HEK293 (cell line): ENCODE measurements around the gene PHF10.

ENCODE experiments used
- GLI4 ChIP-seq: fragments of 450-650 bp; formaldehyde crosslinking; IDR thresholded peaks from 2 replicates; pipeline ENCODE4 v1.5.1; 2016; ENCODE audit warnings: missing biosample characterization, missing genetic modification characterization
- KLF10 ChIP-seq: fragments of 450-650 bp; IDR thresholded peaks from 2 replicates; pipeline ENCODE4 v1.5.1; 2018; ENCODE audit warnings: missing biosample characterization, mild to moderate bottlenecking, missing genetic modification characterization
- KLF7 ChIP-seq: fragments of 450-650 bp; formaldehyde crosslinking; IDR thresholded peaks from 2 replicates; pipeline ENCODE4 v1.5.1; 2016; ENCODE audit warnings: missing biosample characterization, missing genetic modification characterization, borderline replicate concordance
- OSR2 ChIP-seq: fragments of 450-650 bp; formaldehyde crosslinking; IDR thresholded peaks from 2 replicates; pipeline ENCODE4 v1.5.1; 2016; ENCODE audit warnings: missing biosample characterization, missing genetic modification characterization
- SP7 ChIP-seq: fragments of 450-650 bp; formaldehyde crosslinking; IDR thresholded peaks from 2 replicates; pipeline ENCODE4 v1.5.1; 2016; ENCODE audit warnings: missing biosample characterization, missing genetic modification characterization
- ZBTB17 ChIP-seq: fragments of 450-650 bp; formaldehyde crosslinking; IDR thresholded peaks from 2 replicates; pipeline ENCODE4 v1.5.1; 2016; ENCODE audit warnings: missing biosample characterization, missing genetic modification characterization
- ZBTB20 ChIP-seq: fragments of 450-650 bp; formaldehyde crosslinking; IDR thresholded peaks from 2 replicates; pipeline ENCODE4 v1.5.1; 2016; ENCODE audit warnings: missing biosample characterization, missing genetic modification characterization
- ZBTB8A ChIP-seq: fragments of 450-650 bp; formaldehyde crosslinking; IDR thresholded peaks from 2 replicates; pipeline ENCODE4 v1.5.1; 2016; ENCODE audit warnings: missing biosample characterization, missing genetic modification characterization
- ZFP37 ChIP-seq: fragments of 450-650 bp; formaldehyde crosslinking; IDR thresholded peaks from 2 replicates; pipeline ENCODE4 v1.5.1; 2016; ENCODE audit warnings: missing biosample characterization, missing genetic modification characterization
- ZNF10 ChIP-seq: fragments of 450-650 bp; formaldehyde crosslinking; IDR thresholded peaks from 2 replicates; pipeline ENCODE4 v1.5.1; 2017; ENCODE audit warnings: missing biosample characterization, missing genetic modification characterization
- ZNF19 ChIP-seq: fragments of 450-650 bp; formaldehyde crosslinking; IDR thresholded peaks from 2 replicates; pipeline ENCODE4; 2016; ENCODE audit warnings: missing biosample characterization, missing genetic modification characterization, low read depth
- ZNF202 ChIP-seq: fragments of 450-650 bp; formaldehyde crosslinking; IDR thresholded peaks from 2 replicates; pipeline ENCODE4 v1.5.1; 2016; ENCODE audit warnings: missing biosample characterization, missing genetic modification characterization, borderline replicate concordance
- ZNF341 ChIP-seq: fragments of 450-650 bp; formaldehyde crosslinking; IDR thresholded peaks from 2 replicates; pipeline ENCODE4; 2016; ENCODE audit warnings: low read depth, missing biosample characterization, missing genetic modification characterization
- ZNF366 ChIP-seq: fragments of 450-650 bp; formaldehyde crosslinking; conservative IDR thresholded peaks from 2 replicates; pipeline ENCODE4 v1.5.1; 2016; ENCODE audit warnings: missing biosample characterization, missing genetic modification characterization
- ZNF521 ChIP-seq: fragments of 450-650 bp; formaldehyde crosslinking; IDR thresholded peaks from 2 replicates; pipeline ENCODE4 v1.5.1; 2017; ENCODE audit warnings: missing biosample characterization, mild to moderate bottlenecking, missing genetic modification characterization
- ZNF549 ChIP-seq: fragments of 450-650 bp; IDR thresholded peaks from 2 replicates; pipeline ENCODE4 v1.5.1; 2018; ENCODE audit warnings: missing biosample characterization, missing genetic modification characterization, mild to moderate bottlenecking, inconsistent platforms, moderate library complexity
- ZNF555 ChIP-seq: fragments of 450-650 bp; formaldehyde crosslinking; conservative IDR thresholded peaks from 2 replicates; pipeline ENCODE4 v1.5.1; 2017; ENCODE audit warnings: missing biosample characterization, mild to moderate bottlenecking, missing genetic modification characterization, inconsistent platforms
- ZNF558 ChIP-seq: fragments of 450-650 bp; formaldehyde crosslinking; IDR thresholded peaks from 2 replicates; pipeline ENCODE4 v1.5.1; 2016; ENCODE audit warnings: missing biosample characterization, missing genetic modification characterization
- ZNF621 ChIP-seq: fragments of 450-650 bp; formaldehyde crosslinking; IDR thresholded peaks from 2 replicates; pipeline ENCODE4 v1.5.1; 2017; ENCODE audit warnings: missing biosample characterization, missing genetic modification characterization
- ZNF623 ChIP-seq: fragments of 450-650 bp; formaldehyde crosslinking; IDR thresholded peaks from 2 replicates; pipeline ENCODE4 v1.5.1; 2016; ENCODE audit warnings: missing biosample characterization, missing genetic modification characterization
- ZNF629 ChIP-seq: fragments of 450-650 bp; formaldehyde crosslinking; IDR thresholded peaks from 2 replicates; pipeline ENCODE4 v1.5.1; 2017; ENCODE audit warnings: missing biosample characterization, missing genetic modification characterization
- ZNF660 ChIP-seq: fragments of 450-650 bp; IDR thresholded peaks from 2 replicates; pipeline ENCODE4 v1.5.1; 2018; ENCODE audit warnings: missing biosample characterization, mild to moderate bottlenecking, missing genetic modification characterization
- ZNF664 ChIP-seq: fragments of 450-650 bp; formaldehyde crosslinking; IDR thresholded peaks from 2 replicates; pipeline ENCODE4 v1.5.1; 2016; ENCODE audit warnings: missing biosample characterization, missing genetic modification characterization
- ZNF792 ChIP-seq: fragments of 450-650 bp; formaldehyde crosslinking; IDR thresholded peaks from 2 replicates; pipeline ENCODE4 v1.5.1; 2016; ENCODE audit warnings: missing biosample characterization, missing genetic modification characterization
- ZNF830 ChIP-seq: fragments of 450-650 bp; IDR thresholded peaks from 2 replicates; pipeline ENCODE4 v1.5.0; 2018; ENCODE audit warnings: missing biosample characterization, missing genetic modification characterization, low read depth, mild to moderate bottlenecking, moderate library complexity
- ZNF843 ChIP-seq: fragments of 450-650 bp; formaldehyde crosslinking; IDR thresholded peaks from 2 replicates; pipeline ENCODE4 v1.5.1; 2016; ENCODE audit warnings: missing biosample characterization, missing genetic modification characterization
- ZXDB ChIP-seq: fragments of 450-650 bp; formaldehyde crosslinking; IDR thresholded peaks from 2 replicates; pipeline ENCODE4 v1.5.1; 2016; ENCODE audit warnings: missing biosample characterization, missing genetic modification characterization
- TF ChIP-seq, protein P1 (sequence below): fragments of 450-650 bp; formaldehyde crosslinking; IDR thresholded peaks from 2 replicates; pipeline ENCODE4 v1.5.1; 2016; ENCODE audit warnings: missing biosample characterization, missing genetic modification characterization
- TF ChIP-seq, protein P2 (sequence below): fragments of 450-650 bp; formaldehyde crosslinking; IDR thresholded peaks from 2 replicates; pipeline ENCODE4 v1.5.1; 2016; ENCODE audit warnings: missing biosample characterization, missing genetic modification characterization
- TF ChIP-seq, protein P3 (sequence below): fragments of 450-650 bp; formaldehyde crosslinking; IDR thresholded peaks from 2 replicates; pipeline ENCODE4 v1.5.1; 2016; ENCODE audit warnings: missing biosample characterization, missing genetic modification characterization
- TF ChIP-seq, protein P4 (sequence below): fragments of 450-650 bp; formaldehyde crosslinking; IDR thresholded peaks from 2 replicates; pipeline ENCODE4 v1.5.0; 2017; ENCODE audit warnings: missing biosample characterization, missing genetic modification characterization, borderline replicate concordance
- TF ChIP-seq, protein P5 (sequence below): fragments of 450-650 bp; formaldehyde crosslinking; IDR thresholded peaks from 2 replicates; pipeline ENCODE4 v1.5.1; 2017; ENCODE audit warnings: missing biosample characterization, mild to moderate bottlenecking, missing genetic modification characterization, moderate library complexity

Gene PHF10

DNA sequence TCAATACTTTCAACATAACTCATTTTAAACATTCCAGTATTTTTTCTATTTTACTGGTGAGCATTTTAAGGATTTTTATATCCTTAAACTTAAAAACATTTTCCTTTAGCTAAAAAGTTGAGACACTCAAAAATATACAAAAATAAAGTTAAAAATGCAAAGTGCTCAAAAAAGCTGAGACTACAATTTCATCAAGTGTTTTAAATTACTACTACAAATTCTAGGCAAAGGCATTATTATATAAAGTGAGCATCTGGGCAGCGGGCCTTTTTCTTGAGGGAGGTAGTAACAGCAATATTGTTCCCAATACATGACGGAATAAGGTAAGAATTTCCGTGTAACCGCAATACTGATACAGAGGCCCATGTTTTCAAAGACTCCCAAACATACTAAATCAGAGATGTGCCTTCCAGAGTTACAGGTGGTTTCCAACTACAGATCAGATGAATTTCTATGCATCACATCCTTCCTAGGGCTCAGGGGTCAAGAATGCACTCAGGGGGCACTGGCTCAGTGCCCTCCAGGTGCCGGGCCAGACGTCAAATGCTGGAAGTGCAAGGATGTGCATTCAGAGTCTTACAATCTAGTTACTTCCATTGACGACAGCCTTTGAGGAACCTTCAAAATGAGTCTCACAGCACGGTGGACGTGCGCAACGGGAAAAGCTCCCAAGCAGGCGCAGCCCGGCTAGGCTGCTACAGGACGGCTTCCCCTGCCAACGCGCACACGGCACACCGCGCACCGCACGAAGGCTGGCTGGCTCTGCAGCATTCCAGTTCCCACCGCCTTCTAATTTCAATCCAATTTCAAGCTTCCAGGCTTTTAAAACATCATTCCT is 1.7 kb downstream of the PHF10 start (continued):
- TF ChIP-seq KLF10 (tag by site-specific recombination) (peak; percentile 57), OSR2 (peak; percentile 54; the same call in 1 of the 2 replicates), ZBTB8A (tag by site-specific recombination) (peak; percentile 12), ZNF19 (tag by site-specific recombination) (no peak), ZNF843 (tag by site-specific recombination) (peak; percentile 22; the same call in 1 of the 2 replicates), ZNF521 (tag by site-specific recombination) (no peak), ZNF621 (tag by site-specific recombination) (no peak), ZNF830 (tag by site-specific recombination) (no peak), ZXDB (tag by site-specific recombination) (peak; percentile 74), SP7 (tag by site-specific recombination) (peak; percentile 53), ZNF629 (tag by site-specific recombination) (peak; percentile 79), ZNF660 (tag by site-specific recombination) (peak; percentile 46; the same call in 1 of the 2 replicates), ZBTB20 (peak; percentile 28; the same call in 1 of the 2 replicates), ZNF366 (tag by site-specific recombination) (peak; percentile 75), GLI4 (no peak), ZNF664 (peak; percentile 48; the same call in 1 of the 2 replicates), ZNF202 (tag by site-specific recombination) (no peak), ZNF623 (tag by site-specific recombination) (0 out of 2 replicates have a peak, but pooled peaks have one; percentile 5), KLF7 (tag by site-specific recombination) (no peak), ZNF792 (no peak), ZNF10 (peak; percentile 22; the same call in 1 of the 2 replicates), ZBTB17 (peak; percentile 50), ZNF341 (tag by site-specific recombination) (peak; percentile 44), ZNF558 (tag by site-specific recombination) (no peak), ZNF555 (no peak), ZNF549 (peak; percentile 68), ZFP37 (tag by site-specific recombination) (no peak)
- TF ChIP-seq, protein P1, sequence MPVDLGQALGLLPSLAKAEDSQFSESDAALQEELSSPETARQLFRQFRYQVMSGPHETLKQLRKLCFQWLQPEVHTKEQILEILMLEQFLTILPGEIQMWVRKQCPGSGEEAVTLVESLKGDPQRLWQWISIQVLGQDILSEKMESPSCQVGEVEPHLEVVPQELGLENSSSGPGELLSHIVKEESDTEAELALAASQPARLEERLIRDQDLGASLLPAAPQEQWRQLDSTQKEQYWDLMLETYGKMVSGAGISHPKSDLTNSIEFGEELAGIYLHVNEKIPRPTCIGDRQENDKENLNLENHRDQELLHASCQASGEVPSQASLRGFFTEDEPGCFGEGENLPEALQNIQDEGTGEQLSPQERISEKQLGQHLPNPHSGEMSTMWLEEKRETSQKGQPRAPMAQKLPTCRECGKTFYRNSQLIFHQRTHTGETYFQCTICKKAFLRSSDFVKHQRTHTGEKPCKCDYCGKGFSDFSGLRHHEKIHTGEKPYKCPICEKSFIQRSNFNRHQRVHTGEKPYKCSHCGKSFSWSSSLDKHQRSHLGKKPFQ (tag by site-specific recombination), result peak; percentile 73
- TF ChIP-seq, protein P2, sequence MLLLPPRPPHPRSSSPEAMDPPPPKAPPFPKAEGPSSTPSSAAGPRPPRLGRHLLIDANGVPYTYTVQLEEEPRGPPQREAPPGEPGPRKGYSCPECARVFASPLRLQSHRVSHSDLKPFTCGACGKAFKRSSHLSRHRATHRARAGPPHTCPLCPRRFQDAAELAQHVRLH (tag by site-specific recombination), result no peak
- TF ChIP-seq, protein P3, sequence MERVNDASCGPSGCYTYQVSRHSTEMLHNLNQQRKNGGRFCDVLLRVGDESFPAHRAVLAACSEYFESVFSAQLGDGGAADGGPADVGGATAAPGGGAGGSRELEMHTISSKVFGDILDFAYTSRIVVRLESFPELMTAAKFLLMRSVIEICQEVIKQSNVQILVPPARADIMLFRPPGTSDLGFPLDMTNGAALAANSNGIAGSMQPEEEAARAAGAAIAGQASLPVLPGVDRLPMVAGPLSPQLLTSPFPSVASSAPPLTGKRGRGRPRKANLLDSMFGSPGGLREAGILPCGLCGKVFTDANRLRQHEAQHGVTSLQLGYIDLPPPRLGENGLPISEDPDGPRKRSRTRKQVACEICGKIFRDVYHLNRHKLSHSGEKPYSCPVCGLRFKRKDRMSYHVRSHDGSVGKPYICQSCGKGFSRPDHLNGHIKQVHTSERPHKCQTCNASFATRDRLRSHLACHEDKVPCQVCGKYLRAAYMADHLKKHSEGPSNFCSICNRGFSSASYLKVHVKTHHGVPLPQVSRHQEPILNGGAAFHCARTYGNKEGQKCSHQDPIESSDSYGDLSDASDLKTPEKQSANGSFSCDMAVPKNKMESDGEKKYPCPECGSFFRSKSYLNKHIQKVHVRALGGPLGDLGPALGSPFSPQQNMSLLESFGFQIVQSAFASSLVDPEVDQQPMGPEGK (tag by site-specific recombination), result peak; percentile 37; the same call in 1 of the 2 replicates
- TF ChIP-seq, protein P4, sequence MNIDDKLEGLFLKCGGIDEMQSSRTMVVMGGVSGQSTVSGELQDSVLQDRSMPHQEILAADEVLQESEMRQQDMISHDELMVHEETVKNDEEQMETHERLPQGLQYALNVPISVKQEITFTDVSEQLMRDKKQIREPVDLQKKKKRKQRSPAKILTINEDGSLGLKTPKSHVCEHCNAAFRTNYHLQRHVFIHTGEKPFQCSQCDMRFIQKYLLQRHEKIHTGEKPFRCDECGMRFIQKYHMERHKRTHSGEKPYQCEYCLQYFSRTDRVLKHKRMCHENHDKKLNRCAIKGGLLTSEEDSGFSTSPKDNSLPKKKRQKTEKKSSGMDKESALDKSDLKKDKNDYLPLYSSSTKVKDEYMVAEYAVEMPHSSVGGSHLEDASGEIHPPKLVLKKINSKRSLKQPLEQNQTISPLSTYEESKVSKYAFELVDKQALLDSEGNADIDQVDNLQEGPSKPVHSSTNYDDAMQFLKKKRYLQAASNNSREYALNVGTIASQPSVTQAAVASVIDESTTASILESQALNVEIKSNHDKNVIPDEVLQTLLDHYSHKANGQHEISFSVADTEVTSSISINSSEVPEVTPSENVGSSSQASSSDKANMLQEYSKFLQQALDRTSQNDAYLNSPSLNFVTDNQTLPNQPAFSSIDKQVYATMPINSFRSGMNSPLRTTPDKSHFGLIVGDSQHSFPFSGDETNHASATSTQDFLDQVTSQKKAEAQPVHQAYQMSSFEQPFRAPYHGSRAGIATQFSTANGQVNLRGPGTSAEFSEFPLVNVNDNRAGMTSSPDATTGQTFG (tag by site-specific recombination), result no peak
- TF ChIP-seq, protein P5, sequence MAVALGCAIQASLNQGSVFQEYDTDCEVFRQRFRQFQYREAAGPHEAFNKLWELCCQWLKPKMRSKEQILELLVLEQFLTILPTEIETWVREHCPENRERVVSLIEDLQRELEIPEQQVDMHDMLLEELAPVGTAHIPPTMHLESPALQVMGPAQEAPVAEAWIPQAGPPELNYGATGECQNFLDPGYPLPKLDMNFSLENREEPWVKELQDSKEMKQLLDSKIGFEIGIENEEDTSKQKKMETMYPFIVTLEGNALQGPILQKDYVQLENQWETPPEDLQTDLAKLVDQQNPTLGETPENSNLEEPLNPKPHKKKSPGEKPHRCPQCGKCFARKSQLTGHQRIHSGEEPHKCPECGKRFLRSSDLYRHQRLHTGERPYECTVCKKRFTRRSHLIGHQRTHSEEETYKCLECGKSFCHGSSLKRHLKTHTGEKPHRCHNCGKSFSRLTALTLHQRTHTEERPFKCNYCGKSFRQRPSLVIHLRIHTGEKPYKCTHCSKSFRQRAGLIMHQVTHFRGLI (tag by site-specific recombination), result no peak
